ENCODE data around the gene HOXB9. TPM values are rescaled to one million over a fixed set of nuclear protein-coding genes. Genes with fewer than 3 reads are reported as not detected.

Gene HOXB9
- total RNA-seq, 6 experiments from 2014 or later: not detected

DNA sequence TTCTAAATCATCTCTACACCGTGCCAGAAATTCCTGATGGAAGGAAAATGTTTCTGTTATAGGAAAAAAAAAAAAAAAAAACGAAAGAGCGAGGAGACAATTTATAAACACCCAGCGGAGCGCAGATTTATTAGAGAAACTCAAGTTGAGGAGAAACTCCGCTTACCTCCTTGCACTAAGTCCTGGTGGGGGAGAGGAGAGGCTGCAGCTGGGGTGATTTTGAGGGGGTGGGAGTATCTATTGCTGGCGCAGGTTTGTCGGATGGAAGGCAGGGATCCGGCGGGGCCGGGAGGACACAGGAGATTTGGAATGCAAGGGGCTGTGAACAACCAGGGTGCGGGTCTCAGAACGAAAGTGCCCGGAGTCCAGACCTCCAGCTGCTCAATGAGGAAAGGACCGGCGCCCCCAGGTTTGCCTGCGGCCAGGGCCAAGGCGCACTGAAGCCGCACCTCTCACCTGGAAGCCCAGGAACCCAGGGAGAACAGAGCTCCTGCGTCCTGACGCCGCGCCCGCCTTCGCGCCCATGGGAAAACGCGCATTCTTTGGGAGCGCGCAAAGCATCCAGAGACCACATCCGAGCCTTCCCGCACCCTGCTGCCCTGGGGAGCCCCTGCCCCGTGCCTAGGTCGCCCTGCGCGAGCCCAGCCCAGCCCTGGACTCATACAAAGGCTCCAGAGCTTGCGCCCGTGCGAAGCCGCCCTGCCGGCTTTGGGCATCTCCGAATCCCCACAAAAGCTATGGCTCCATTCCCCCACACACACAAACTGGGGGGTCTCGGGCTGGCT, 8.5 kb downstream of the HOXB9 start:
- H3K9me3 ChIP-seq: no peaks in the 10 kb centered on the region
- no peaks in the 10 kb centered on the region for H3K36me3 ChIP-seq
- H3K27ac ChIP-seq: no peak overlapping the region
- TF ChIP-seq POLR2A (IDR thresholded peaks at IDR 0.05): no peak
- TF ChIP-seq, protein P1, sequence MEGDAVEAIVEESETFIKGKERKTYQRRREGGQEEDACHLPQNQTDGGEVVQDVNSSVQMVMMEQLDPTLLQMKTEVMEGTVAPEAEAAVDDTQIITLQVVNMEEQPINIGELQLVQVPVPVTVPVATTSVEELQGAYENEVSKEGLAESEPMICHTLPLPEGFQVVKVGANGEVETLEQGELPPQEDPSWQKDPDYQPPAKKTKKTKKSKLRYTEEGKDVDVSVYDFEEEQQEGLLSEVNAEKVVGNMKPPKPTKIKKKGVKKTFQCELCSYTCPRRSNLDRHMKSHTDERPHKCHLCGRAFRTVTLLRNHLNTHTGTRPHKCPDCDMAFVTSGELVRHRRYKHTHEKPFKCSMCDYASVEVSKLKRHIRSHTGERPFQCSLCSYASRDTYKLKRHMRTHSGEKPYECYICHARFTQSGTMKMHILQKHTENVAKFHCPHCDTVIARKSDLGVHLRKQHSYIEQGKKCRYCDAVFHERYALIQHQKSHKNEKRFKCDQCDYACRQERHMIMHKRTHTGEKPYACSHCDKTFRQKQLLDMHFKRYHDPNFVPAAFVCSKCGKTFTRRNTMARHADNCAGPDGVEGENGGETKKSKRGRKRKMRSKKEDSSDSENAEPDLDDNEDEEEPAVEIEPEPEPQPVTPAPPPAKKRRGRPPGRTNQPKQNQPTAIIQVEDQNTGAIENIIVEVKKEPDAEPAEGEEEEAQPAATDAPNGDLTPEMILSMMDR (IDR thresholded peaks at IDR 0.05): no peak
- intact Hi-C loops (cut with DNase I): loop anchor here in 1 of 2 donors (10.0 kb wide), 1 partner anchor 273 kb away; no protein-coding TSS in a partner anchor
- H3K27me3 ChIP-seq: peaks cover 18 to 81% of the 10 kb centered on the region in 2 donors
- no peak for DNase-seq
- H3K4me1 ChIP-seq: peaks cover 0 to 4% (median 0%) of the 10 kb centered on the region in 4 donors
- no peak for ATAC-seq
- no peak overlapping the region for H3K4me3 ChIP-seq
- WGBS (ENCODE audit: insufficient coverage, low coverage, low lambda C conversion rate, missing lambda C conversion rate): 10% methylated on average over 13 of the region's 43 CpGs

DNA sequence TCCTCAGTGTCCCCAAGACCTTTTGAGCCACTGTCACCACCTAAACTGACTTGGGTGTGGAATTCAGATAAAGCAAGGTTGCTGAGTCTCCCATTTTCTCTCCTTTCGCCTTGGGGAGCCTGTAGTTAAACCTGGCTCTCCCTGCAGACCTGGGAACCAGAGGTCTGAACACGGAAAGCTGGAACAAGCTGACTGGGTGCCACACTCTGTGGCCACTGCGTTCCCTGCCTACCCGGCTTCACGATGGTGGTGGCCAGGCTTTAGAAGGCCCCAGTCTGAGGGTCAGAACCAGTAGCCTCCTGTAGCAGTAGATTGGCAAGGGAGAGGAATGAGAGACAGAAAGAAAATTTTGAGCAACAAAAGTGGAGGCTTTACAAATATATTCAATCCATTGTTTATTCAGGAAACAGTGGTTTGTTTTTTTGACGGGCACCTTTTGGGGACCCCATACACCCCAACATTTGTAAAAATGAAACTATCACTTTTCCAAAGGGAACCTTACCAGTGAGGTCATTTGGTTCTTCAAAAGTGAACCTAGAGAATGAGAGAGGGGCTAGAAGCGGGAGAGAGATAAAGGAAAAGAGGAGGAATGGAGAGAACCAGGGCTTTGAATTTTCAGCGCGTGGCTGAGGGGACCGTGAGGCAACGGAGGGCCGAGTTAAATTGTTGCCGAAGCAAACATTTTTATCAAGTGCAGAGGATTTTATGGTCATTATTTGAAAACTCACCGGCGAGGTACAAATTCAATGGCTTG, 9.3 kb downstream of the HOXB9 start:
- 13% methylated on average over 14 of the region's 15 CpGs for WGBS (ENCODE audit: insufficient coverage, low coverage, low lambda C conversion rate, missing lambda C conversion rate)
- TF ChIP-seq, protein P1 (IDR thresholded peaks at IDR 0.05): no peak
- no peak for ATAC-seq
- peaks cover 21 to 82% of the 10 kb centered on the region in 2 donors for H3K27me3 ChIP-seq
- no peak overlapping the region for H3K27ac ChIP-seq
- H3K9me3 ChIP-seq: no peaks in the 10 kb centered on the region
- no peaks in the 10 kb centered on the region for H3K36me3 ChIP-seq
- peaks cover 0 to 4% (median 0%) of the 10 kb centered on the region in 4 donors for H3K4me1 ChIP-seq
- no peak overlapping the region for H3K4me3 ChIP-seq
- DNase-seq: no peak
- intact Hi-C loops (cut with DNase I): loop anchor here in 1 of 2 donors (10.0 kb wide), 1 partner anchor 272 kb away; no protein-coding TSS in a partner anchor

DNA sequence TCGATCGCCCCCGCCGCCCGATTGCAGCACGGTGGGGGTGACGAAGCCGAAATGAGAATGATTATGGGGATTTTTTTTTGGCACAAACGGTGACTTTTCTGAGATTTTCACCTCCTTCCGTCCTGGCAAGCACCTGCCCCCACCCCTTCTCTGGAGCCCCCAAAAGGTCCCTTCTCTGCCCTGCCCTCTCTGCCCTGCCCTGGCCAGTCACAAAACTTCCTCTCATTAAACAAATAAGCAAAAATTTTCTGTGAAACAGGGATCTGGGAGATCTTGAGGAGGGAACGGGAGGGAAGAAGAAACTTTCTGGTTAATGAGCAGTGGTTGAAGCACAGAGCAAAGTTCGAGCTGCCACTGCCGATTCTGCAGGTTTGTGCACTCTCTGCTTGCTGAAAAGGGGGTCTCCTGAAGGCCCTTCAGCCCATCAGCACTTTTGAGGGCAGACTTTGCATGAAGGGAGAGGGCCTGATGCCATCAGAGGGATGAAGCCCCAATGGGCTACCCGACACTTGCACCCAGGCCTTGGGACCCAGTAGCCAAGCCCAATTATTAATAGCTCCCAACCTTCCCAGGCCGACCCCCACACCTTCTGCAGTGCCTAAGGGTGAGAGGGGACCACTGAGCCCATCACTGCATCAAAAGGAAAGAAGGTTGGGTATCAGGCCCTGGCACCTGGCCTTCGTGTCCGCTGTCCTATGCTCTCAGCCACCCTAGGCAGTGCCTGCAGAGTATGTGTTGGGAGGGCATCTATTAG, 10.0 kb downstream of the HOXB9 start:
- no peaks in the 10 kb centered on the region for H3K36me3 ChIP-seq
- no peaks in the 10 kb centered on the region for H3K9me3 ChIP-seq
- intact Hi-C loops (cut with DNase I): loop anchor here in 1 of 2 donors (10.0 kb wide), 1 partner anchor 271 kb away; no protein-coding TSS in a partner anchor
- no peak for ATAC-seq
- no peak for TF ChIP-seq POLR2A (IDR thresholded peaks at IDR 0.05)
- TF ChIP-seq, protein P1 (IDR thresholded peaks at IDR 0.05): no peak
- no peak for DNase-seq
- no peak overlapping the region for H3K27ac ChIP-seq
- H3K27me3 ChIP-seq: peaks cover 22 to 81% of the 10 kb centered on the region in 2 donors
- H3K4me1 ChIP-seq: peaks cover 0 to 4% (median under 1%) of the 10 kb centered on the region in 4 donors
- 16% methylated on average over 15 of the region's 17 CpGs for WGBS (ENCODE audit: insufficient coverage, low coverage, low lambda C conversion rate, missing lambda C conversion rate)
- no peak overlapping the region for H3K4me3 ChIP-seq
